Activated T-helper 17 cell treated with anti-CD3 and anti-CD28 coated beads, Interleukin-2, amount 50 U/mL, for 72 hours (primary cell): ENCODE results near the gene GAS6. TPM values are rescaled to one million over a fixed set of nuclear protein-coding genes. Genes with fewer than 3 reads are reported as not detected.
A peak's percentile ranks its signal among the peaks of the same experiment; 100 is the strongest.
"Not testable (repeated sequence)": the region's sequence is repeated elsewhere in the genome, so short reads cannot be mapped to it uniquely, and the experiment has no call there.

Experiments used
- ATAC-seq: fragments of 150-1000 bp; cut with Tn5 transposase; replicated peaks from 2 replicates; pipeline ENCODE4 v1.10.0; 2021; ENCODE audit warnings: mild to moderate bottlenecking, moderate library complexity
- H3K27ac Mint-ChIP-seq: one replicate; pipeline ENCODE4 v1.8.0; 2022; ENCODE audit warnings: mixed read lengths
- H3K27me3 Mint-ChIP-seq: one replicate; pipeline ENCODE4 v1.8.0; 2022; ENCODE audit warnings: mixed read lengths
- H3K36me3 Mint-ChIP-seq: one replicate; pipeline ENCODE4 v1.8.0; 2022; ENCODE audit warnings: low read depth, mild to moderate bottlenecking, mixed read lengths
- H3K4me1 Mint-ChIP-seq: one replicate; pipeline ENCODE4 v1.8.0; 2022; ENCODE audit warnings: mixed read lengths
- H3K4me3 Mint-ChIP-seq: one replicate; pipeline ENCODE4 v1.8.0; 2022; ENCODE audit warnings: mild to moderate bottlenecking, mixed read lengths
- H3K9me3 Mint-ChIP-seq: one replicate; pipeline ENCODE4 v1.8.0; 2022; ENCODE audit warnings: mixed read lengths
- total RNA-seq, 2 donors: library from RNA; stranded (reverse); gene quantifications; one replicate each; pipeline ENCODE4 v1.2.3, GENCODE V29; 2022

GAS6 gene
- total RNA-seq, 2 donors from 2014 or later, result 0.56 to 0.58 TPM

DNA sequence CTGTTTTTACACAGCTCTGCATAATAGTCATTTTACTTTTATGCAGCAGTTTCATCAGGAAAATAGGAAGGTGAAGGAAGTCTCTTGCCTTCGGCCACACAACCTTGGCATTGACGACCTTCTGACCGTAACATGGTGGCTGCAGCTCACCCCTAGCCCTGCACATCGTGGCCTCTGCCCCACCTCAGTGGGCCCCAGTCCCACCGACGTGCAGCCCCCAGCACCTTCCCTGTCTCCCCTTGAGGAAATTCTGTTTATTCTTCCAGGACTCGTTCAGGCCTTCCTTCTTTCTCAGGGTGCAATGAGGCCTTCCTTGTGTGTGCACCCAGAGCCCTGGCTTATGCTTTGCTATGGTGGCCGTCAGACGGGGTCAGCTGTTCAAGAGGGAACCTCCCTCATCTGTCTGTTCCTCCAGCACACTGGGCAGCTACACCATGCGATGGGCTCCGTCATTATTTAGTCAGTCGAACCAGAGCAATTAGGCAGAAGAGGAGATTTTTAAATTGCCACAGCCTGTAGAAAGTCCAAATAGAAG, 71.6 kb downstream of the GAS6 start:
- Mint-ChIP-seq H3K4me3 (no peak overlapping the region), H3K27ac (no peak overlapping the region), H3K27me3 (peaks cover 3% of the 10 kb centered on the region), H3K36me3 (no peaks in the 10 kb centered on the region), H3K9me3 (no peaks in the 10 kb centered on the region), H3K4me1 (no peaks in the 10 kb centered on the region)
- no peak for ATAC-seq

GRCh38 chr13:113791761-113792160, 72.1 kb downstream of the GAS6 start:
- Mint-ChIP-seq H3K36me3 (no peaks in the 10 kb centered on the region), H3K9me3 (no peaks in the 10 kb centered on the region), H3K27me3 (peaks cover 3% of the 10 kb centered on the region), H3K4me3 (no peak overlapping the region), H3K4me1 (no peaks in the 10 kb centered on the region), H3K27ac (no peak overlapping the region)
- ATAC-seq, result no peak

DNA sequence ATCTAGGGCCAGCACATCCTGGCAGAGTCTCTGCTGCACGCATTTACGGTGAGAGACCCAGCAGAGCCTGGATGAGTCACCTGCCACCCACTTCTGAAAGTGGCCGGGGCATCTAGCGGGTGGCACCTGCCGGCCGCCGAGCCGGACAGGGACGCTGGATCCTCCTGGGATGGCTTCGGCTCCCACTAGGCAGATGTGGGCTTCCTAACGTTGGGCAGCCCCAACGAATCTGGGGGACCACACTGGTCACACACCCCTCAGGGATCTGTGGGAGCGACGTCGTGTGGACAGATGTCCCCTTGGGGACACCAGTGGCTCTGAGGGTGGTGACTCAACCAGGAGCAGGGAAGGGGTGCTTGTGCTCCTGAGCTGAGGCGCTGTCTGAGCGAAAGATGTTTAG, 72.7 kb downstream of the GAS6 start:
- H3K9me3 Mint-ChIP-seq, result no peaks in the 10 kb centered on the region
- no peak overlapping the region for H3K27ac Mint-ChIP-seq
- H3K27me3 Mint-ChIP-seq, result peaks cover 3% of the 10 kb centered on the region
- no peak overlapping the region for H3K4me3 Mint-ChIP-seq
- ATAC-seq, result no peak
- H3K4me1 Mint-ChIP-seq, result no peaks in the 10 kb centered on the region
- H3K36me3 Mint-ChIP-seq, result no peaks in the 10 kb centered on the region

GRCh38 chr13:113789931-113790330, 73.9 kb downstream of the GAS6 start:
- not testable (repeated sequence) for H3K27ac Mint-ChIP-seq, H3K27me3 Mint-ChIP-seq, H3K9me3 Mint-ChIP-seq, H3K4me1 Mint-ChIP-seq, H3K4me3 Mint-ChIP-seq, ATAC-seq, H3K36me3 Mint-ChIP-seq

GRCh38 chr13:113789167-113789566, 74.7 kb downstream of the GAS6 start:
- peaks cover 5% of the 10 kb centered on the region for H3K4me1 Mint-ChIP-seq
- H3K27ac Mint-ChIP-seq, result no peak overlapping the region
- ATAC-seq, result no peak
- H3K27me3 Mint-ChIP-seq, result peaks cover 12% of the 10 kb centered on the region
- H3K4me3 Mint-ChIP-seq, result no peak overlapping the region
- H3K9me3 Mint-ChIP-seq, result no peaks in the 10 kb centered on the region
- H3K36me3 Mint-ChIP-seq, result no peaks in the 10 kb centered on the region

GRCh38 chr13:113788413-113789135, 75.3 kb downstream of the GAS6 start:
- Mint-ChIP-seq H3K4me3 (no peak overlapping the region), H3K27ac (no peak overlapping the region), H3K4me1 (peaks cover 5% of the 10 kb centered on the region), H3K9me3 (no peaks in the 10 kb centered on the region), H3K36me3 (no peaks in the 10 kb centered on the region), H3K27me3 (peaks cover 14% of the 10 kb centered on the region)
- ATAC-seq, result no peak

DNA sequence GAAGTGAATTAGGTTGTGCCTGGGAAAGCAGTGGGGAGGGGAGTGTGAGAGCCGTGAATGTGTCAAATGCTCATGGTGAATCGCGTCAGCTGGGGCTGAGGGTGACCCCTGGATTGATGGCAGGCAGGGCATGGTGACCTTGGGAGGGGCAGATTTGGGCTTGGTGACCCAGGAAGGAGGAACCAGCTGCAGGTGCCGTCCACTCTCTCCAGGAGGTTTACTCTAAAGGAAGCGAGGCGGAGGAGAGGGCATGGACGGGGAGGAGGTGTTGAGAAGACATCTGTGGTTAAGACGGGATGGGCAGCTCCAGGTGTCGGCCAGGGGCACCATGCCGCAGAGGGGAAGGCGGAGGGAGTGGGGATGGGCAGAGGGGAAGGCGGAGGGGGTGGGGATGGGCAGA, 76.2 kb downstream of the GAS6 start:
- Mint-ChIP-seq H3K4me3 (no peak overlapping the region), H3K9me3 (no peaks in the 10 kb centered on the region), H3K27me3 (peaks cover 19% of the 10 kb centered on the region), H3K36me3 (no peaks in the 10 kb centered on the region), H3K27ac (no peak overlapping the region), H3K4me1 (peaks cover 5% of the 10 kb centered on the region)
- ATAC-seq, result no peak

DNA sequence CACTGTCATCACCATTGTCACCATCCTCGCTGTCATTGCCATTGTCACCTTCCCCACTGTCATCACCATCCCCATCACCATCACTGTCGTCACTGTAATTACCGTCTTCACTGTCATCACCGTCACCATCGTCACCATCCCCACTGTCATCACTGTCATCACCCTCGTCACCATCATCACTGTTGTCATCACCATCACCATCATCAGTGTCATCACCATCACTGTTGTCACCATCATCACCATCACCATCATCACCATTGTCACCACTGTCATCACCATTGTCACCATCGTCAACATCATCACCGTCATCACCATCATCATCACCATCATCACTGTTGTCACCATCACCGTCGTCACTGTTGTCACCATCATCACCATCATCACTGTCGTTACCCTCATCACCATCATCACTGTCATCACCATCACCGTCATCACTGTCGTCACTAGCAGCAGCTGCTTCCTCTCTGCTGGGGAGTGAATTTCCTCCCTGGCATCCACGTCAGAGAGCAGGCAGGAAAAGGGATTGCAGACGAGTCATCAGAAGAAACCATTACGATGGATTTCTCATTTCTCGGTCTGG, 77.5 kb downstream of the GAS6 start:
- Mint-ChIP-seq H3K36me3 (no peaks in the 10 kb centered on the region), H3K27me3 (peaks cover 16% of the 10 kb centered on the region), H3K9me3 (no peaks in the 10 kb centered on the region), H3K4me1 (peaks cover 5% of the 10 kb centered on the region), H3K27ac (no peak overlapping the region), H3K4me3 (no peak overlapping the region)
- peak; percentile 36 for ATAC-seq

DNA sequence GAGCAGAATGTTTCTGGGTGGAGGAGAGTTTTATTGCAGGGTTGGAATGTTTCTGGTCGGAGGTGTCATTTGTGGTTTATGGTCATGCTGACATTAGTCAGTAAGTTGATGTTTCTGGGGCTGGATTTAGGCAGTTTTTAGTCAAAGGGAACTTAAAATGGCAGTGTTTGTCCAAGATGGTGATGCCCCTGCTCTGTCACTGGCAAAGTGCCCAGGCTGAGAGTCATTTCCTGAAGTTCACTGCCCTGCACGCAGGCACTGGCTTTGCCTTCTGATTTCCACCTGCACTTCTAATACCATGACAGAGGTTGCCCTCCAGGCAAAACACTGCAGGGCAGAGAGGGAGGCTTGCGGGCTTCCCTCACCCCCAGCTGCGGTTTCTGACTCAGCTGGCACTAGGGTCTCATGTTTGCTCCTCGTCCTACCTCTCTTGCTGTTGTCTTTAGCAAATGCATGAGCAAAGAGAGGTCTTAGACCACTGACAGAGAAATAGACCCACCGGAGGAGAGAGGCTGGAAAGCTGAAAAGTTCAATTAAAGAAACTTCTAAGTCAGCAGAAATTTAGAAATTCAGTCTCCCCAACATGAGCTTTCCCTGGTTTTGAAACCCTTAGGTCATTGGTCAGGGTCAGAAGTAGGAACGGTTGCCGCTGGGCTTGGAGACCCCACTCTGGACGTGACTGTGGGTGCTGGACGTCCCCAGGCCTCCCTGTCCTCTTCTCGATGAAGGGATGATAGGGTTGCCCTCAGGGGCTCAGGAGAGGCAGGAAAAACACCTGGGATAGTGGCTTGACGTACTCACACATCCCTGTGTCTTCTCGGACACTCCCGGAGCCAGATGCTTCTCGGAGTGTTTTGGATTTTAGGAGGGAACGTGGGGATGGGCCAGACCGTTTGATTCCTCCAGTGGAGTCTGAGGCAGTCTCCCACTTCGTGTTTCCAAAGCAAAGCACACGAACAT, 78.5 kb downstream of the GAS6 start:
- Mint-ChIP-seq H3K27ac (no peak overlapping the region), H3K9me3 (no peaks in the 10 kb centered on the region), H3K27me3 (peaks cover 19% of the 10 kb centered on the region), H3K36me3 (no peaks in the 10 kb centered on the region), H3K4me1 (peaks cover 5% of the 10 kb centered on the region), H3K4me3 (no peak overlapping the region)
- ATAC-seq, result peak; percentile 85

DNA sequence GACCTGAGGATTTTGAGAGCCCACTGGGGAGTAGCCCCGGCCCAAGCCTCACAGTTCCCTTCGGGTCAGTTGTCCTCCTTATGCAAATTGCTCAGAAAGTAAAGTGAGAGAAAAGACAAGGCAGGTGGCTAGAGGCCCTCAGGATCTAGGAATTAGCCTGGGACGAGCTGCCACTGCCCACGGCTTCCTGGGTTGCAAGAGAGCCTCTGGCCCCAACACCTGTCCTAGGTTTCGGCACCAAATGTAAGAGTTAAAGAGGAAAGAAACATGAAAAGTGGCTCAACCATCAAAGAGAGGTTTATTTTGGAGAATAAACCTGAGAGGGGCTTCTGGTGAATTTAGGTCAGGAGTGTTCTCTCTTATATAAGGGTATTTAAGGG, 79.2 kb downstream of the GAS6 start:
- no peak overlapping the region for H3K27ac Mint-ChIP-seq
- no peaks in the 10 kb centered on the region for H3K9me3 Mint-ChIP-seq
- peaks cover 5% of the 10 kb centered on the region for H3K4me1 Mint-ChIP-seq
- no peak overlapping the region for H3K4me3 Mint-ChIP-seq
- no peaks in the 10 kb centered on the region for H3K36me3 Mint-ChIP-seq
- no peak for ATAC-seq
- H3K27me3 Mint-ChIP-seq, result peaks cover 20% of the 10 kb centered on the region

- peaks cover 25% of the 10 kb centered on the region for H3K27me3 Mint-ChIP-seq
- H3K4me1 Mint-ChIP-seq, result peaks cover 5% of the 10 kb centered on the region
- H3K27ac Mint-ChIP-seq, result peak overlapping the region; percentile 8
- H3K9me3 Mint-ChIP-seq, result no peaks in the 10 kb centered on the region
- no peak overlapping the region for H3K4me3 Mint-ChIP-seq
- no peak for ATAC-seq
- H3K36me3 Mint-ChIP-seq, result no peaks in the 10 kb centered on the region
These were observed 79.8 kb downstream of the GAS6 start for GRCh38 chr13:113783966-113784644.

GRCh38 chr13:113783200-113783881, 80.5 kb downstream of the GAS6 start:
- Mint-ChIP-seq H3K27me3 (peaks cover 31% of the 10 kb centered on the region), H3K36me3 (no peaks in the 10 kb centered on the region), H3K4me1 (peaks cover 5% of the 10 kb centered on the region), H3K4me3 (no peak overlapping the region), H3K27ac (peak overlapping the region; percentile 8), H3K9me3 (no peaks in the 10 kb centered on the region)
- no peak for ATAC-seq

- Mint-ChIP-seq H3K27ac (no peak overlapping the region), H3K4me3 (no peak overlapping the region), H3K9me3 (no peaks in the 10 kb centered on the region), H3K36me3 (no peaks in the 10 kb centered on the region), H3K4me1 (peaks cover 5% of the 10 kb centered on the region), H3K27me3 (peaks cover 34% of the 10 kb centered on the region)
- ATAC-seq, result no peak
These were observed 81.4 kb downstream of the GAS6 start for GRCh38 chr13:113782472-113782871.

- Mint-ChIP-seq H3K27me3 (peaks cover 38% of the 10 kb centered on the region), H3K9me3 (no peaks in the 10 kb centered on the region), H3K36me3 (no peaks in the 10 kb centered on the region), H3K4me1 (peaks cover 5% of the 10 kb centered on the region), H3K4me3 (no peak overlapping the region), H3K27ac (no peak overlapping the region)
- no peak for ATAC-seq
These were observed 82.3 kb downstream of the GAS6 start for GRCh38 chr13:113781571-113781970.
